H1 (cell line): ENCODE measurements around the gene ITSN1. TPM values are rescaled to one million over a fixed set of nuclear protein-coding genes. Genes with fewer than 3 reads are reported as not detected.

ENCODE experiments used
- CTCF ChIA-PET: fragments of 300-600 bp; sonication (Branson Sonifier 250); formaldehyde crosslinking; loops from one replicate; lab custom pipeline; 2021; ENCODE audit not compliant: partially characterized antibody; lab: Charles Lee
- POLR2A ChIA-PET: fragments of 300-600 bp; sonication (Branson Sonifier 250); formaldehyde crosslinking; loops from one replicate; lab custom pipeline; 2021; ENCODE audit warnings: inconsistent platforms; ENCODE audit not compliant: partially characterized antibody; lab: Charles Lee
- DNase-seq, 2 experiments: peaks; one replicate each; pipeline versions ENCODE4 v3.0.0 to v3.0.0-alpha.2; 2010 to 2022; ENCODE audit warnings: low spot score in 2 of 2, low read depth in 1 of 2, mixed read lengths in 1 of 2
- FAIRE-seq: peaks from 2 replicates; lab custom pipeline; 2011; peaks lifted over from hg19 to GRCh38; lab: Jason Lieb, UNC
- H2AFZ ChIP-seq: 2 replicates; pipeline ENCODE4 v1.8.1; 2012; ENCODE audit warnings: low read length, inconsistent platforms
- H2AK5ac ChIP-seq: 2 replicates; pipeline ENCODE4 v1.6.1; 2013; ENCODE audit warnings: low read depth, low read length
- H2BK120ac ChIP-seq: replicated peaks from 2 replicates; pipeline ENCODE3; 2013; ENCODE audit warnings: low read depth, low read length, inconsistent platforms
- H2BK12ac ChIP-seq: 2 replicates; pipeline ENCODE4 v1.6.1; 2013; ENCODE audit warnings: low read depth, low read length
- H2BK15ac ChIP-seq: 2 replicates; pipeline ENCODE4 v1.6.1; 2013; ENCODE audit warnings: low read length
- H2BK20ac ChIP-seq: 2 replicates; pipeline ENCODE4 v1.6.1; 2013; ENCODE audit warnings: low read length
- H2BK5ac ChIP-seq: 2 replicates; pipeline ENCODE4 v1.6.1; 2013; ENCODE audit warnings: low read depth, low read length
- H3K14ac ChIP-seq: 2 replicates; pipeline ENCODE4 v1.6.1; 2013; ENCODE audit warnings: inconsistent platforms; ENCODE audit not compliant: insufficient read length
- H3K18ac ChIP-seq: 2 replicates; pipeline ENCODE4 v1.6.1; 2013; ENCODE audit warnings: low read length; ENCODE audit errors: extremely low read depth
- H3K23ac ChIP-seq: 2 replicates; pipeline ENCODE4 v1.6.1; 2013; ENCODE audit warnings: inconsistent platforms; ENCODE audit not compliant: insufficient read length
- H3K23me2 ChIP-seq: 2 replicates; pipeline ENCODE4 v1.6.1; 2013; ENCODE audit warnings: low read depth, low read length
- H3K27ac ChIP-seq: 2 replicates; pipeline ENCODE4 v1.6.1; 2011; ENCODE audit warnings: low read depth, low read length, inconsistent platforms
- H3K27me3 ChIP-seq, 4 experiments: replicated peaks in 1 of 4; 1 replicate in 1 of 4; 2 replicates in 3 of 4; pipeline versions ENCODE4 v1.6.1 to v1.8.1; 2011 to 2013; ENCODE audit warnings: low read length in 3 of 4, mild to moderate bottlenecking in 3 of 4, inconsistent platforms in 2 of 4, mixed read lengths in 2 of 4, moderate library complexity in 1 of 4; ENCODE audit not compliant: control insufficient read depth in 3 of 4, insufficient read depth in 3 of 4; ENCODE audit errors: extremely low read depth in 1 of 4
- H3K36me3 ChIP-seq, 4 experiments: 2 replicates each; pipeline versions ENCODE4 v1.6.1 to v1.8.1; 2011 to 2013; ENCODE audit warnings: mild to moderate bottlenecking in 4 of 4, low read length in 3 of 4, moderate library complexity in 2 of 4, control low read depth in 1 of 4, inconsistent platforms in 1 of 4; ENCODE audit not compliant: insufficient read depth in 4 of 4, control insufficient read depth in 2 of 4
- H3K4ac ChIP-seq: replicated peaks from 2 replicates; pipeline ENCODE3; 2013; ENCODE audit warnings: low read length, low read depth, mixed read lengths, inconsistent platforms; ENCODE audit not compliant: insufficient read length
- H3K4me1 ChIP-seq, 4 experiments: replicated peaks in 1 of 4; 1 replicate in 1 of 4; 2 replicates in 3 of 4; pipeline versions ENCODE4 v1.6.1 to v1.8.1; 2011 to 2013; ENCODE audit warnings: low read length in 3 of 4, inconsistent platforms in 2 of 4, mixed read lengths in 1 of 4; ENCODE audit not compliant: insufficient read depth in 4 of 4, control insufficient read depth in 3 of 4
- H3K4me2 ChIP-seq, 2 experiments: 2 replicates each; pipeline versions ENCODE4 v1.6.1 to v1.8.1; 2011 to 2013; ENCODE audit warnings: low read depth in 2 of 2, low read length in 2 of 2, control low read depth in 1 of 2, inconsistent platforms in 1 of 2, mild to moderate bottlenecking in 1 of 2; ENCODE audit not compliant: insufficient read depth in 1 of 2
- H3K4me3 ChIP-seq, 4 experiments: fragments of 200-600, 300-600 bp in 1 of 4; sonication (generic), shearing (Covaris generic), sonication (Bioruptor Twin) in 1 of 4; 2 replicates each; pipeline versions ENCODE4 v1.5.1 to v1.8.1; 2011 to 2016; ENCODE audit warnings: low read length in 4 of 4, low read depth in 3 of 4, control low read depth in 2 of 4, inconsistent platforms in 2 of 4, mild to moderate bottlenecking in 2 of 4, mixed read lengths in 1 of 4, moderate library complexity in 1 of 4; ENCODE audit not compliant: insufficient read depth in 2 of 4; ENCODE audit errors: extremely low read depth in 1 of 4
- H3K56ac ChIP-seq: replicated peaks from 2 replicates; pipeline ENCODE3; 2013; ENCODE audit warnings: low read depth, mild to moderate bottlenecking, mixed read lengths, low read length, inconsistent platforms; ENCODE audit not compliant: insufficient read length
- H3K79me1 ChIP-seq: 2 replicates; pipeline ENCODE4 v1.6.1; 2013; ENCODE audit warnings: low read depth, low read length, control low read depth
- H3K79me2 ChIP-seq, 2 experiments: 2 replicates each; pipeline versions ENCODE4 v1.6.1 to v1.8.1; 2012 to 2013; ENCODE audit warnings: low read length in 2 of 2, mild to moderate bottlenecking in 2 of 2, inconsistent platforms in 1 of 2; ENCODE audit not compliant: insufficient read depth in 2 of 2, control insufficient read depth in 1 of 2
- H3K9ac ChIP-seq, 4 experiments: replicated peaks in 1 of 4; 1 replicate in 1 of 4; 2 replicates in 3 of 4; pipeline versions ENCODE4 v1.6.1 to v1.8.1; 2011 to 2013; ENCODE audit warnings: low read depth in 3 of 4, low read length in 3 of 4, control low read depth in 2 of 4, mild to moderate bottlenecking in 2 of 4, moderate library complexity in 2 of 4, inconsistent platforms in 1 of 4; ENCODE audit errors: extremely low read depth in 1 of 4
- H3K9me3 ChIP-seq, 2 experiments: 2 replicates each; pipeline versions ENCODE4 v1.6.1 to v1.8.1; 2012 to 2013; ENCODE audit warnings: mild to moderate bottlenecking in 2 of 2, moderate library complexity in 2 of 2, control low read depth in 1 of 2, inconsistent platforms in 1 of 2, low read depth in 1 of 2, low read length in 1 of 2, mixed read lengths in 1 of 2; ENCODE audit not compliant: insufficient read depth in 2 of 2
- H4K20me1 ChIP-seq, 2 experiments: replicated peaks in 1 of 2; 2 replicates each; pipeline versions ENCODE3 to v1.8.1; 2011 to 2013; ENCODE audit warnings: inconsistent platforms in 2 of 2, low read length in 2 of 2, mild to moderate bottlenecking in 1 of 2; ENCODE audit not compliant: insufficient read depth in 2 of 2, control insufficient read depth in 1 of 2
- H4K5ac ChIP-seq: 2 replicates; pipeline ENCODE4 v1.6.1; 2013; ENCODE audit warnings: low read length, low read depth, mixed read lengths, inconsistent platforms; ENCODE audit not compliant: insufficient read length
- H4K8ac ChIP-seq: 2 replicates; pipeline ENCODE4 v1.8.0; 2013; ENCODE audit warnings: mild to moderate bottlenecking, moderate library complexity, low read length, inconsistent platforms; ENCODE audit not compliant: insufficient read depth; ENCODE audit errors: extremely low read depth
- H4K91ac ChIP-seq: replicated peaks from 2 replicates; pipeline ENCODE3; 2013; ENCODE audit warnings: low read length, mixed read lengths, inconsistent platforms; ENCODE audit not compliant: insufficient read length
- POLR2A ChIP-seq, 2 experiments: IDR thresholded peaks; 1 replicate in 1 of 2; 2 replicates in 1 of 2; pipeline ENCODE4 v1.6.1; 2011; ENCODE audit warnings: low read depth in 2 of 2, low read length in 2 of 2, mild to moderate bottlenecking in 2 of 2; ENCODE audit errors: control extremely low read depth in 1 of 2
- SP4 ChIP-seq: IDR thresholded peaks from 2 replicates; pipeline ENCODE4 v1.6.1; 2012; ENCODE audit warnings: low read length, inconsistent platforms
- WGBS, 2 experiments: shearing (Covaris generic) in 1 of 2; methylation state at CpG; one replicate each; pipeline versions ENCODE4 v1.1.6 to v1.1.7; 2013 to 2015; ENCODE audit warnings: low lambda C conversion rate in 2 of 2, mixed read lengths in 2 of 2, inconsistent platforms in 1 of 2, low coverage in 1 of 2, missing lambda C conversion rate in 1 of 2; ENCODE audit not compliant: insufficient replicate concordance in 2 of 2, insufficient coverage in 1 of 2, insufficient read length in 1 of 2; ENCODE audit errors: extremely low coverage in 1 of 2, missing lambda C conversion rate in 1 of 2; 5-methylcytosine and 5-hydroxymethylcytosine counted together
- polyA plus RNA-seq, 7 experiments: library from polyadenylated mRNA; depleted of rRNA in 3 of 7; stranded (reverse) in 5 of 7; unstranded in 2 of 7; fragments of >200 nt in 5 of 7; fragments of 200-250 nt in 2 of 7; gene quantifications; 1 replicate in 5 of 7; 2 replicates in 1 of 7; 4 replicates in 1 of 7; pipeline versions ENCODE4 v1.2.1 to v1.2.3, GENCODE V29; 2011 to 2013; ENCODE audit warnings: missing spikeins in 2 of 7, mixed read lengths in 2 of 7
- total RNA-seq: library from RNA; stranded (reverse); fragmentation: NEBNext Ultra II Directional; extraction: Animal tissue kit (Norgen Biotek cat#: 25700); gene quantifications from 2 replicates; pipeline ENCODE4 v1.2.1, GENCODE V29; 2021

The ITSN1 gene
- total and polyA plus RNA-seq, 2 of the 8 experiments (the other 6 are each of a cell fraction or from before 2014, with no cell fraction given) = 60.8 to 78.1 TPM

GRCh38 chr21:33699277-33699676, 57.0 kb downstream of the ITSN1 start:
- Histone ChIP-seq H3K79me2 (peaks cover 0 to 93% of the 10 kb centered on the region in 2 experiments; a peak in 3 of 4 replicates), H3K9ac (no peak overlapping the region), H4K5ac (no peak overlapping the region), H3K36me3 (no peaks in the 10 kb centered on the region), H3K14ac (no peak overlapping the region), H2BK120ac (no peak overlapping the region), H2AFZ (no peak overlapping the region), H3K27ac (no peak overlapping the region), H3K23ac (no peak overlapping the region), H3K4me3 (no peak overlapping the region), H4K20me1 (peaks cover 7 to 10% of the 10 kb centered on the region in 2 experiments), H2BK15ac (no peak overlapping the region), H2BK20ac (no peak overlapping the region), H2BK5ac (no peak overlapping the region), H3K18ac (no peak overlapping the region), H3K4me2 (no peak overlapping the region), H3K56ac (no peak overlapping the region), H3K23me2 (no peaks in the 10 kb centered on the region), H3K79me1 (peaks cover 7% of the 10 kb centered on the region), H2BK12ac (no peak overlapping the region), H3K9me3 (no peaks in the 10 kb centered on the region), H3K4ac (no peak overlapping the region), H4K8ac (no peak overlapping the region), H4K91ac (no peak overlapping the region), H2AK5ac (no peak overlapping the region), H3K4me1 (peaks cover 0 to 9% (median 2%) of the 10 kb centered on the region in 4 experiments; a peak in 4 of 7 replicates), H3K27me3 (no peaks in the 10 kb centered on the region)
- FAIRE-seq = no peak
- TF ChIP-seq SP4 (no peak), POLR2A (IDR thresholded peaks at IDR 0.05; ENCODE audit: control extremely low read depth in 1 of 2, low read depth in 2 of 2, low read length in 2 of 2) (no peak)
- 94% methylated on average over 2 of the region's 2 CpGs; no CpG with 5 or more reads in 1 of the 2 experiments for WGBS, 2 experiments
- ChIA-PET POLR2A (no interaction called here), CTCF (no interaction called here)
- DNase-seq = no peak
